Loucy (cell line): ENCODE data around the gene KATNB1.

Experiments used
- H2AFZ ChIP-seq: fragments of 200-600 bp; sonication (generic); 2 replicates; pipeline ENCODE4 v1.6.0; 2016; ENCODE audit warnings: antibody characterized with exemption, mild to moderate bottlenecking, low read length, moderate library complexity
- H3F3A ChIP-seq: fragments of 200-600 bp; 2 replicates; pipeline ENCODE4 v1.6.0; 2016; ENCODE audit warnings: antibody characterized with exemption, low read depth, mild to moderate bottlenecking
- H3K27me3 ChIP-seq: fragments of 200-600 bp; sonication (generic); 2 replicates; pipeline ENCODE4 v1.6.1; 2014; ENCODE audit warnings: low read length, mild to moderate bottlenecking; ENCODE audit not compliant: insufficient read depth, poor library complexity, severe bottlenecking
- H3K36me3 ChIP-seq: fragments of 200-600 bp; sonication (generic); 2 replicates; pipeline ENCODE4 v1.6.1; 2016; ENCODE audit warnings: low read length; ENCODE audit not compliant: insufficient read depth
- H3K4me1 ChIP-seq: fragments of 200-600 bp; sonication (generic); 2 replicates; pipeline ENCODE4 v1.5.1; 2014; ENCODE audit warnings: low read length, mild to moderate bottlenecking; ENCODE audit not compliant: insufficient read depth, poor library complexity, severe bottlenecking
- H3K4me2 ChIP-seq: fragments of 200-600 bp; sonication (generic); 2 replicates; pipeline ENCODE4 v1.6.0; 2014; ENCODE audit warnings: antibody characterized with exemption, low read length, low read depth, mild to moderate bottlenecking; ENCODE audit not compliant: poor library complexity, severe bottlenecking
- H3K4me3 ChIP-seq: fragments of 200-600 bp; sonication (generic); 2 replicates; pipeline ENCODE4 v1.5.1; 2014; ENCODE audit warnings: low read length, mild to moderate bottlenecking, mixed read lengths; ENCODE audit not compliant: poor library complexity, severe bottlenecking
- H3K79me2 ChIP-seq: fragments of 200-600 bp; sonication (generic); 2 replicates; pipeline ENCODE4 v1.6.1; 2014; ENCODE audit warnings: low read length; ENCODE audit not compliant: insufficient read depth
- H3K9ac ChIP-seq: fragments of 200-600 bp; sonication (generic); 2 replicates; pipeline ENCODE4 v1.6.0; 2014; ENCODE audit warnings: mild to moderate bottlenecking, low read depth, low read length, moderate library complexity; ENCODE audit not compliant: poor library complexity, severe bottlenecking
- H3K9me2 ChIP-seq: fragments of 200-600 bp; sonication (generic); replicated peaks from 2 replicates; pipeline ENCODE4 v1.6.1; 2016; ENCODE audit warnings: low read depth, low read length, mixed read lengths
- H3K9me3 ChIP-seq: fragments of 200-600 bp; sonication (generic); 2 replicates; pipeline ENCODE4 v1.6.1; 2014; ENCODE audit warnings: mild to moderate bottlenecking, antibody characterized with exemption, low read length, low read depth; ENCODE audit not compliant: insufficient read depth
- H4K20me1 ChIP-seq: fragments of 200-600 bp; sonication (generic); 2 replicates; pipeline ENCODE4 v1.6.0; 2014; ENCODE audit warnings: antibody characterized with exemption, low read length, mild to moderate bottlenecking; ENCODE audit not compliant: insufficient read depth, poor library complexity, severe bottlenecking
- CTCF ChIP-seq: fragments of 200-600 bp; sonication (generic); conservative IDR thresholded peaks from 2 replicates; pipeline ENCODE4 v1.5.1; 2014; ENCODE audit warnings: mild to moderate bottlenecking, antibody characterized with exemption, low read length
- EZH2phosphoT487 ChIP-seq: fragments of 200-600 bp; IDR thresholded peaks from 2 replicates; pipeline ENCODE4 v1.6.1; 2018; ENCODE audit warnings: antibody characterized with exemption, mild to moderate bottlenecking, moderate library complexity, borderline replicate concordance

KATNB1 gene

GRCh38 chr16:57725151-57725550, 10.4 kb upstream of the KATNB1 start:
- Histone ChIP-seq H4K20me1 (no peaks in the 10 kb centered on the region), H3K9ac (no peak overlapping the region), H3K4me1 (peaks cover 2% of the 10 kb centered on the region), H3K4me2 (no peak overlapping the region), H3F3A (no peaks in the 10 kb centered on the region), H2AFZ (0 out of 2 replicates have a peak overlapping the region, but pooled peaks have one; percentile 42), H3K79me2 (no peaks in the 10 kb centered on the region), H3K27me3 (no peaks in the 10 kb centered on the region), H3K4me3 (no peak overlapping the region), H3K9me3 (no peaks in the 10 kb centered on the region), H3K9me2 (no peaks in the 10 kb centered on the region), H3K36me3 (no peaks in the 10 kb centered on the region)
- TF ChIP-seq EZH2phosphoT487 (no peak), CTCF (no peak)

- no peaks in the 10 kb centered on the region for H3K9me3 ChIP-seq
- H2AFZ ChIP-seq = no peak overlapping the region
- H3K4me2 ChIP-seq = no peak overlapping the region
- H3K79me2 ChIP-seq = no peaks in the 10 kb centered on the region
- TF ChIP-seq CTCF (no peak), EZH2phosphoT487 (no peak)
- H3K9me2 ChIP-seq = no peaks in the 10 kb centered on the region
- H3K36me3 ChIP-seq = no peaks in the 10 kb centered on the region
- H4K20me1 ChIP-seq = no peaks in the 10 kb centered on the region
- H3K4me1 ChIP-seq = peaks cover 2% of the 10 kb centered on the region
- H3K27me3 ChIP-seq = no peaks in the 10 kb centered on the region
- no peak overlapping the region for H3K9ac ChIP-seq
- H3K4me3 ChIP-seq = no peak overlapping the region
- no peaks in the 10 kb centered on the region for H3F3A ChIP-seq
These were observed 10.0 kb upstream of the KATNB1 start for GRCh38 chr16:57725554-57725953.

- Histone ChIP-seq H2AFZ (no peak overlapping the region), H3K9ac (no peak overlapping the region), H3K27me3 (no peaks in the 10 kb centered on the region)
These were observed 9.6 kb upstream of the KATNB1 start for GRCh38 chr16:57725976-57726375.

More at GRCh38 chr16:57725976-57726375, 9.6 kb upstream of the KATNB1 start:
- H3F3A ChIP-seq = no peaks in the 10 kb centered on the region
- H3K4me2 ChIP-seq = no peak overlapping the region
- no peak overlapping the region for H3K4me3 ChIP-seq
- no peaks in the 10 kb centered on the region for H4K20me1 ChIP-seq
- H3K36me3 ChIP-seq = no peaks in the 10 kb centered on the region
- H3K9me3 ChIP-seq = no peaks in the 10 kb centered on the region
- H3K79me2 ChIP-seq = no peaks in the 10 kb centered on the region
- H3K9me2 ChIP-seq = no peaks in the 10 kb centered on the region
- no peak for TF ChIP-seq EZH2phosphoT487
- no peak for TF ChIP-seq CTCF
- peaks cover 2% of the 10 kb centered on the region for H3K4me1 ChIP-seq
